Osteoblast (primary cell): Measurements from ENCODE around the gene DCAF7. TPM values are rescaled to one million over a fixed set of nuclear protein-coding genes. Genes with fewer than 3 reads are reported as not detected.

Experiments
- DNase-seq: peaks from one replicate; pipeline ENCODE4 v3.0.0; 2011; ENCODE audit warnings: low spot score, mixed read lengths; ENCODE audit not compliant: insufficient read length; ENCODE audit errors: missing footprints
- H2AFZ ChIP-seq: 2 replicates; pipeline ENCODE4 v1.6.0; 2011; ENCODE audit warnings: mild to moderate bottlenecking, low read length
- H3K27ac ChIP-seq: 2 replicates; pipeline ENCODE4 v1.5.1; 2011; ENCODE audit warnings: mild to moderate bottlenecking, low read depth, low read length, moderate library complexity
- H3K27me3 ChIP-seq: 2 replicates; pipeline ENCODE4 v1.6.0; 2012; ENCODE audit warnings: mild to moderate bottlenecking, control low read depth, inconsistent platforms, low read length, moderate library complexity; ENCODE audit not compliant: insufficient read depth
- H3K36me3 ChIP-seq: 2 replicates; pipeline ENCODE4 v1.5.1; 2011; ENCODE audit warnings: mild to moderate bottlenecking, low read length, control low read depth, moderate library complexity; ENCODE audit not compliant: insufficient read depth
- H3K4me1 ChIP-seq: 2 replicates; pipeline ENCODE4 v1.5.1; 2011; ENCODE audit warnings: mild to moderate bottlenecking, low read length, control low read depth, moderate library complexity; ENCODE audit not compliant: insufficient read depth
- H3K4me2 ChIP-seq: 2 replicates; pipeline ENCODE4 v1.6.0; 2011; ENCODE audit warnings: mild to moderate bottlenecking, low read length; ENCODE audit not compliant: insufficient read depth
- H3K4me3 ChIP-seq: fragments of 200-600 bp; sonication (generic); 3 replicates; pipeline ENCODE4 v1.5.1; 2012; ENCODE audit warnings: mild to moderate bottlenecking, low read length, inconsistent platforms; ENCODE audit not compliant: insufficient read depth
- H3K79me2 ChIP-seq: 2 replicates; pipeline ENCODE4 v1.6.0; 2012; ENCODE audit warnings: mild to moderate bottlenecking, low read length, control low read depth, inconsistent platforms; ENCODE audit not compliant: insufficient read depth
- H3K9me3 ChIP-seq: 2 replicates; pipeline ENCODE4 v1.5.1; 2011; ENCODE audit warnings: low read depth, low read length, control low read depth
- H4K20me1 ChIP-seq: 2 replicates; pipeline ENCODE4 v1.6.0; 2012; ENCODE audit warnings: mild to moderate bottlenecking, low read length, control low read depth; ENCODE audit not compliant: insufficient read depth
- CTCF ChIP-seq: IDR thresholded peaks from 2 replicates; pipeline ENCODE4 v1.5.1; 2011; ENCODE audit warnings: mild to moderate bottlenecking, low read depth, low read length, moderate library complexity; ENCODE audit errors: extremely low read depth
- total RNA-seq: library from RNA; depleted of rRNA; stranded (reverse); fragments of >200 nt; gene quantifications from 2 replicates; pipeline ENCODE4 v1.2.3, GENCODE V29; 2012

DCAF7 gene
- total RNA-seq, 1 donor, result 24.6 TPM

- Histone ChIP-seq H4K20me1 (peaks cover 25% of the 10 kb centered on the region), H3K27ac (peak overlapping the region; percentile 24), H3K27me3 (no peaks in the 10 kb centered on the region), H2AFZ (peak overlapping the region; percentile 77), H3K4me1 (peaks cover 26% of the 10 kb centered on the region), H3K36me3 (no peaks in the 10 kb centered on the region), H3K79me2 (peaks cover 45% of the 10 kb centered on the region), H3K4me3 (peak overlapping the region; percentile 84), H3K4me2 (peak overlapping the region; percentile 93), H3K9me3 (no peaks in the 10 kb centered on the region)
- peak; percentile 96 for DNase-seq
- TF ChIP-seq CTCF, result no peak
Measured at GRCh38 chr17:63622574-63623390, 72.5 kb downstream of the DCAF7 start.

- peak overlapping the region; percentile 84 for H3K4me3 ChIP-seq
- H3K27ac ChIP-seq, result peak overlapping the region; percentile 24
- peaks cover 26% of the 10 kb centered on the region for H3K4me1 ChIP-seq
- H3K79me2 ChIP-seq, result peaks cover 55% of the 10 kb centered on the region
- H3K27me3 ChIP-seq, result no peaks in the 10 kb centered on the region
- H3K4me2 ChIP-seq, result peak overlapping the region; percentile 93
- H2AFZ ChIP-seq, result peak overlapping the region; percentile 77
- H3K36me3 ChIP-seq, result no peaks in the 10 kb centered on the region
- H4K20me1 ChIP-seq, result peaks cover 25% of the 10 kb centered on the region
- H3K9me3 ChIP-seq, result no peaks in the 10 kb centered on the region
- TF ChIP-seq CTCF, result no peak
- peak; percentile 88 for DNase-seq
Measured at GRCh38 chr17:63623786-63624530, 73.7 kb downstream of the DCAF7 start.

GRCh38 chr17:63624531-63624880, 74.2 kb downstream of the DCAF7 start:
- no peak overlapping the region for H3K4me2 ChIP-seq
- H3K4me3 ChIP-seq, result no peak overlapping the region
- DNase-seq, result no peak
- peaks cover 26% of the 10 kb centered on the region for H3K4me1 ChIP-seq
- no peaks in the 10 kb centered on the region for H3K9me3 ChIP-seq
- H3K79me2 ChIP-seq, result peaks cover 60% of the 10 kb centered on the region
- H2AFZ ChIP-seq, result no peak overlapping the region
- no peaks in the 10 kb centered on the region for H3K36me3 ChIP-seq
- H4K20me1 ChIP-seq, result peaks cover 25% of the 10 kb centered on the region
- TF ChIP-seq CTCF, result no peak
- H3K27me3 ChIP-seq, result no peaks in the 10 kb centered on the region
- H3K27ac ChIP-seq, result no peak overlapping the region
